ENCODE measurements around the gene DENND1A. TPM values are rescaled to one million over a fixed set of nuclear protein-coding genes. Genes with fewer than 3 reads are reported as not detected.
A peak's percentile ranks its signal among the peaks of the same experiment; 100 is the strongest.

The DENND1A gene
- total RNA-seq, 4 donors from 2014 or later, result 15.8 to 33.5 (median 23.9) TPM

- no peaks in the 10 kb centered on the region for H3K27me3 ChIP-seq
- H3K4me3 ChIP-seq, result no peak overlapping the region
- H3K4me1 ChIP-seq, result peaks cover 20% of the 10 kb centered on the region
- DNase-seq (ENCODE audit: low spot score in 2 of 2), result no peak
- 62% methylated on average over 7 of the region's 7 CpGs for WGBS
- no peaks in the 10 kb centered on the region for H3K9me3 ChIP-seq
- H3K27ac ChIP-seq, result peak overlapping the region; percentile 41
- TF ChIP-seq CTCF (IDR thresholded peaks at IDR 0.05) (no peak), EP300 (IDR thresholded peaks at IDR 0.05) (no peak), POLR2A (IDR thresholded peaks at IDR 0.05) (no peak), POLR2AphosphoS5 (IDR thresholded peaks at IDR 0.05) (no peak)
- H3K36me3 ChIP-seq, result no peaks in the 10 kb centered on the region
Measured at GRCh38 chr9:123742009-123742767, 187.7 kb downstream of the DENND1A start.

GRCh38 chr9:123741214-123741613, 188.7 kb downstream of the DENND1A start:
- Histone ChIP-seq H3K4me3 (no peak overlapping the region), H3K27ac (no peak overlapping the region), H3K36me3 (no peaks in the 10 kb centered on the region), H3K27me3 (no peaks in the 10 kb centered on the region), H3K9me3 (no peaks in the 10 kb centered on the region), H3K4me1 (peaks cover 20% of the 10 kb centered on the region)
- TF ChIP-seq POLR2A (IDR thresholded peaks at IDR 0.05) (no peak), POLR2AphosphoS5 (IDR thresholded peaks at IDR 0.05) (no peak), CTCF (IDR thresholded peaks at IDR 0.05) (no peak), EP300 (IDR thresholded peaks at IDR 0.05) (no peak)
- WGBS, result 76% methylated on average over 3 of the region's 3 CpGs
- no peak for DNase-seq (ENCODE audit: low spot score in 2 of 2)

DNA sequence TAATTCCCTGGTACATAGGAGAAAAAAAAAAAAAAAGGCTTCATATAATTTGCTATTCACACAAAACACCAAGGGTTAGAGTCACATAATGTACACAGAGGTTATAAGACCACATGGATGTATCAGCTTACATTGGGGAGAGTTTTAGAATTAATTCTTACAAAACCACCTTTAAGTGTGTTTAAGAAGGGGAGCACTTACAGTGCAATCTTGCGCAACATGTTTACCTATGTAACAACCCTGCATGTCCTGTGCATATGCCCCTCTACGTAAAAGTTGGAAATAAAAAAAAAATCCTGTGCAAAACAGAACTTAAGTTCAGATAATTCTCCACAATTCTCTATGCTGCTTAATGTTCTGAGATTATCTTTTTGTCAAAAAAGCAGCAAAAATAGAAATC, 190.0 kb downstream of the DENND1A start:
- Histone ChIP-seq H3K9me3 (no peaks in the 10 kb centered on the region), H3K4me1 (peaks cover 20% of the 10 kb centered on the region), H3K36me3 (no peaks in the 10 kb centered on the region), H3K27ac (no peak overlapping the region), H3K27me3 (no peaks in the 10 kb centered on the region), H3K4me3 (no peak overlapping the region)
- WGBS, result 91% methylated on average over 2 of the region's 2 CpGs
- no peak for DNase-seq (ENCODE audit: low spot score in 2 of 2)
- TF ChIP-seq CTCF (IDR thresholded peaks at IDR 0.05) (no peak), EP300 (IDR thresholded peaks at IDR 0.05) (no peak), POLR2A (IDR thresholded peaks at IDR 0.05) (no peak), POLR2AphosphoS5 (IDR thresholded peaks at IDR 0.05) (no peak)

- H3K27ac ChIP-seq, result no peak overlapping the region
- TF ChIP-seq POLR2A (IDR thresholded peaks at IDR 0.05) (no peak), POLR2AphosphoS5 (IDR thresholded peaks at IDR 0.05) (no peak), EP300 (IDR thresholded peaks at IDR 0.05) (no peak), CTCF (IDR thresholded peaks at IDR 0.05) (no peak)
Measured at GRCh38 chr9:123739387-123739786, 190.5 kb downstream of the DENND1A start.

DNA sequence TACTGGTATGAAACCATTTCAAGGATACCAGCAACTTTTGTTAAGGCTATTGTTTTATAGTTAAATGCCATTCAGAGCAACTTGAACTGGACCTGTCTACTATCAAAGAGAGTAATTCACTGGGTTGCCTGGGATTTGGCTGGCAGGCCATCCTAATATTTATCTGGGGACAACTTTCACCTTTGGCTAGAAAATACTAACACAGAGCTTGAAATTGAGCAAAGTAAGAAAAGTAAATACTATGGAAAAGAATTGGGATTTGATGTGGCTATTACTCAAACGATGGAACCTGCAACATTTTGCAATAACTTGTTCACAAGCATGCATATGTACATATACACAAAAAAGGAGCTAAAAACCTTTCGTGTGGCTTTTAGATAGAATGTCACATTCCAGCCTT, 191.3 kb downstream of the DENND1A start:
- TF ChIP-seq CTCF (IDR thresholded peaks at IDR 0.05), result no peak
- TF ChIP-seq POLR2AphosphoS5 (IDR thresholded peaks at IDR 0.05), result no peak
- no peak for TF ChIP-seq POLR2A (IDR thresholded peaks at IDR 0.05)
- no peak for TF ChIP-seq EP300 (IDR thresholded peaks at IDR 0.05)
- 84% methylated on average over 2 of the region's 2 CpGs for WGBS
- Histone ChIP-seq H3K9me3 (no peaks in the 10 kb centered on the region), H3K27ac (no peak overlapping the region), H3K4me1 (peaks cover 20% of the 10 kb centered on the region), H3K4me3 (no peak overlapping the region), H3K27me3 (no peaks in the 10 kb centered on the region), H3K36me3 (no peaks in the 10 kb centered on the region)
- no peak for DNase-seq (ENCODE audit: low spot score in 2 of 2)

More at GRCh38 chr9:123739387-123739786, 190.5 kb downstream of the DENND1A start:
- Histone ChIP-seq H3K4me3 (no peak overlapping the region), H3K9me3 (no peaks in the 10 kb centered on the region), H3K27me3 (no peaks in the 10 kb centered on the region), H3K4me1 (peaks cover 20% of the 10 kb centered on the region), H3K36me3 (no peaks in the 10 kb centered on the region)
- no peak for DNase-seq (ENCODE audit: low spot score in 2 of 2)
- WGBS, result 100% methylated on average over 1 of the region's 1 CpG
